ENCODE results near the gene SLC14A1. TPM values are rescaled to one million over a fixed set of nuclear protein-coding genes. Genes with fewer than 3 reads are reported as not detected.
"Not testable (repeated sequence)": the region's sequence is repeated elsewhere in the genome, so short reads cannot be mapped to it uniquely, and the experiment has no call there.

The SLC14A1 gene
- polyA plus RNA-seq, 6 donors from 2014 or later: 1.0 to 3.8 (median 1.9) TPM; not detected in 1

DNA sequence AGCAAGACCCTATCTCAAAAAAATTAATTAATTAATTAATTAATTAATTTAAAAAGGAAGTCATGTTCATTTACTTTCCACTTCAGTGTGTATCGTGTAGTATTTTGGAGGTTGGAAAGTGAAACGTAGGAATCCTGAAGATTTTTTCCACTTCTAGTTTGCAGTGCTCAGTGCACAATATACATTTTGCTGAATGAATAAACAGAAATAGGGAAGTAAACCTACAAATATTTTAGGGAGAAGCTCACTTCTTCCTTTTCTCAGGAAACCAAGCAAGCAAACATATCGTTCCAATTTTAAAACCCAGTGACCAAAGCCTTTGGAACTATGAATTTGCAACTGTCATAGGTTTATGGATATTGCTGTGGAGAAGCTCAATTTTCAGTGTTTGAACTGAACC is 27.8 kb downstream of the SLC14A1 start:
- no peak for DNase-seq
- peaks cover 0 to 14% (median 6%) of the 10 kb centered on the region in 3 donors for H3K4me1 Mint-ChIP-seq
- ATAC-seq (ENCODE audit: low read depth in 2 of 2): no peak
- peaks cover 0 to 2% (median 0%) of the 10 kb centered on the region in 7 donors for H3K9me3 Mint-ChIP-seq
- H3K4me3 Mint-ChIP-seq: no peak overlapping the region
- H3K27me3 Mint-ChIP-seq: peaks cover 22 to 27% (median 26%) of the 10 kb centered on the region in 3 donors
- no peaks in the 10 kb centered on the region for H3K36me3 Mint-ChIP-seq
- H3K27ac Mint-ChIP-seq: no peak overlapping the region

DNA sequence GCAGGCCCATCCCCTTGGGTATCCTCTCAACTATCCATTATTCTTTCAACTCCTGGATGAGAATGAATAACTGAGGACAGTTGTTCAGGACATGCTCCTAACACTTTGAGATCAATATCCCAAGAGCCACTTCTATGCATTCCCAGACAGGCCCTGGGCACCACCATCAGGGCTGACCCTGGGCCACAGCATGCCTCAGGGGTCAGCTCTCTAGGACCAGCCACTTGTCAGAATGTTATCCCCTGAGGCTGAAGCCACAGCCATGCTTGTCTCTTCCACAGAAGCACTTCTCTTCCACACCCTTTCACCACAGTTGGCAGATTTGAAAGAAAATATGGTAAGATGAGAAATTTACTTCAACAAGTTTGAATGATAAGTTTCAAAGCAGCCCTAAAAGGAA is 28.7 kb downstream of the SLC14A1 start:
- peaks cover 0 to 14% (median 6%) of the 10 kb centered on the region in 3 donors for H3K4me1 Mint-ChIP-seq
- H3K36me3 Mint-ChIP-seq: no peaks in the 10 kb centered on the region
- H3K27ac Mint-ChIP-seq: no peak overlapping the region
- DNase-seq (no peak), ATAC-seq (ENCODE audit: low read depth in 2 of 2) (no peak)
- no peak overlapping the region for H3K4me3 Mint-ChIP-seq
- H3K27me3 Mint-ChIP-seq: peaks cover 22 to 31% (median 29%) of the 10 kb centered on the region in 3 donors
- peaks cover 0 to 10% (median 0%) of the 10 kb centered on the region in 7 donors for H3K9me3 Mint-ChIP-seq

GRCh38 chr18:45753286-45753685 is 29.3 kb downstream of the SLC14A1 start:
- peaks cover 22 to 31% (median 29%) of the 10 kb centered on the region in 3 donors for H3K27me3 Mint-ChIP-seq
- peaks cover 0 to 10% (median 0%) of the 10 kb centered on the region in 7 donors for H3K9me3 Mint-ChIP-seq
- no peak for ATAC-seq (ENCODE audit: low read depth in 2 of 2)
- no peak for DNase-seq
- no peak overlapping the region for H3K27ac Mint-ChIP-seq
- no peak overlapping the region for H3K4me3 Mint-ChIP-seq
- H3K4me1 Mint-ChIP-seq: peaks cover 0 to 14% (median 6%) of the 10 kb centered on the region in 3 donors
- H3K36me3 Mint-ChIP-seq: no peaks in the 10 kb centered on the region

- Mint-ChIP-seq H3K36me3 (no peaks in the 10 kb centered on the region), H3K27me3 (peaks cover 36 to 47% (median 42%) of the 10 kb centered on the region in 3 donors), H3K9me3 (peaks cover 0 to 10% (median 0%) of the 10 kb centered on the region in 7 donors), H3K4me1 (peaks cover 0 to 3% (median 0%) of the 10 kb centered on the region in 3 donors), H3K4me3 (no peak overlapping the region), H3K27ac (peak overlapping the region in 1 of 6 donors; percentile 91)
- no peak for ATAC-seq (ENCODE audit: low read depth in 2 of 2)
- no peak for DNase-seq
Observed at GRCh38 chr18:45755934-45756333, 32.0 kb downstream of the SLC14A1 start.

- Mint-ChIP-seq H3K27me3 (peaks cover 36 to 48% (median 42%) of the 10 kb centered on the region in 3 donors), H3K9me3 (peaks cover 0 to 10% (median 0%) of the 10 kb centered on the region in 7 donors), H3K4me1 (peaks cover 0 to 4% (median 3%) of the 10 kb centered on the region in 3 donors), H3K36me3 (no peaks in the 10 kb centered on the region), H3K27ac (no peak overlapping the region), H3K4me3 (no peak overlapping the region)
- no peak for DNase-seq
- no peak for ATAC-seq (ENCODE audit: low read depth in 2 of 2)
Observed at GRCh38 chr18:45757005-45757404, 33.0 kb downstream of the SLC14A1 start.

GRCh38 chr18:45757644-45758043 is 33.7 kb downstream of the SLC14A1 start:
- H3K27ac Mint-ChIP-seq; DNase-seq; H3K4me3 Mint-ChIP-seq; H3K9me3 Mint-ChIP-seq; H3K36me3 Mint-ChIP-seq; H3K4me1 Mint-ChIP-seq; ATAC-seq (ENCODE audit: low read depth in 2 of 2): not testable (repeated sequence)
- H3K27me3 Mint-ChIP-seq: peaks cover 36 to 45% (median 42%) of the 10 kb centered on the region in 3 donors

DNA sequence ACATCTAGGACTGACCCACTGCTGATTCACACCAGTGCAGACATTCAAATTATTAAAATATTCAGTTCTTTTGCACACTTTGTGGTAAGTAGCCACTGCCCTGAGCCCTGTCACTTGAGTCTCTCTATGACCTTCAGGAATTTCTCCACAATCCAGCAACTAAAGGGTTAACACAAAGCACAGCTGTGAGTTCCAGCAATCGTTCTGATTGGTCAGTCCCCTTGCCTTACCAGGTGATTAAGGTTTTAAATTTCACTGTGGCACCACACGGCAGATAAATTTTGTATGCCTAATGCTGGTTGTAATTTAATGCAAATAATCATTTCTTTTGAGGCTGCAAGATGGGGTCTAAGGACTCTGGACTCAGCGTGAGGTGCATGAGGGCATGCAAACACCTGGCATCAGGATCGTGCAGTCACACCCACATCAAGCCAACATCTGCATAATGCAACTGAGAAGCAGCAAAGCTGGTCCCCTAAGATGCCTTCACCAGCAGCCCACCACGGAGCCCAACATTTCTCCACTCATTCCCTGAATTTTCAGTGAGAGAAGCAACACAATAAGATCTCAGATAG is 36.6 kb downstream of the SLC14A1 start:
- peaks cover 18 to 22% (median 21%) of the 10 kb centered on the region in 3 donors for H3K27me3 Mint-ChIP-seq
- peaks cover 0 to 4% (median 3%) of the 10 kb centered on the region in 3 donors for H3K4me1 Mint-ChIP-seq
- H3K9me3 Mint-ChIP-seq: peaks cover 0 to 10% (median 0%) of the 10 kb centered on the region in 7 donors
- H3K27ac Mint-ChIP-seq: peak overlapping the region in 1 of 6 donors; percentile 59
- no peak for DNase-seq
- H3K36me3 Mint-ChIP-seq: no peaks in the 10 kb centered on the region
- ATAC-seq (ENCODE audit: low read depth in 2 of 2): no peak
- H3K4me3 Mint-ChIP-seq: no peak overlapping the region

GRCh38 chr18:45761512-45762114 is 37.6 kb downstream of the SLC14A1 start:
- Mint-ChIP-seq H3K36me3 (no peaks in the 10 kb centered on the region), H3K4me1 (peaks cover 0 to 4% (median 3%) of the 10 kb centered on the region in 3 donors), H3K27me3 (peaks cover 15 to 22% (median 20%) of the 10 kb centered on the region in 3 donors), H3K27ac (peak overlapping the region in 1 of 6 donors; percentile 40), H3K9me3 (peaks cover 0 to 9% (median 0%) of the 10 kb centered on the region in 7 donors), H3K4me3 (no peak overlapping the region)
- DNase-seq (no peak), ATAC-seq (ENCODE audit: low read depth in 2 of 2) (no peak)

GRCh38 chr18:45764000-45764686 is 40.2 kb downstream of the SLC14A1 start:
- H3K27me3 Mint-ChIP-seq: peaks cover 13 to 22% (median 18%) of the 10 kb centered on the region in 3 donors
- no peak for DNase-seq
- H3K4me1 Mint-ChIP-seq: peaks cover 0 to 4% (median 3%) of the 10 kb centered on the region in 3 donors
- no peak overlapping the region for H3K27ac Mint-ChIP-seq
- no peaks in the 10 kb centered on the region for H3K36me3 Mint-ChIP-seq
- ATAC-seq (ENCODE audit: low read depth in 2 of 2): no peak
- H3K9me3 Mint-ChIP-seq: peaks cover 0 to 3% (median 0%) of the 10 kb centered on the region in 7 donors
- no peak overlapping the region for H3K4me3 Mint-ChIP-seq

GRCh38 chr18:45765796-45766195 is 41.8 kb downstream of the SLC14A1 start:
- no peak for ATAC-seq (ENCODE audit: low read depth in 2 of 2)
- no peak overlapping the region for H3K4me3 Mint-ChIP-seq
- H3K4me1 Mint-ChIP-seq: peaks cover 0 to 4% (median 0%) of the 10 kb centered on the region in 3 donors
- H3K9me3 Mint-ChIP-seq: peaks cover 0 to 7% (median 0%) of the 10 kb centered on the region in 7 donors
- peaks cover 0 to 14% of the 10 kb centered on the region in 2 donors for H3K36me3 Mint-ChIP-seq
- H3K27me3 Mint-ChIP-seq: peaks cover 19 to 23% (median 22%) of the 10 kb centered on the region in 3 donors
- no peak for DNase-seq
- H3K27ac Mint-ChIP-seq: no peak overlapping the region

DNA sequence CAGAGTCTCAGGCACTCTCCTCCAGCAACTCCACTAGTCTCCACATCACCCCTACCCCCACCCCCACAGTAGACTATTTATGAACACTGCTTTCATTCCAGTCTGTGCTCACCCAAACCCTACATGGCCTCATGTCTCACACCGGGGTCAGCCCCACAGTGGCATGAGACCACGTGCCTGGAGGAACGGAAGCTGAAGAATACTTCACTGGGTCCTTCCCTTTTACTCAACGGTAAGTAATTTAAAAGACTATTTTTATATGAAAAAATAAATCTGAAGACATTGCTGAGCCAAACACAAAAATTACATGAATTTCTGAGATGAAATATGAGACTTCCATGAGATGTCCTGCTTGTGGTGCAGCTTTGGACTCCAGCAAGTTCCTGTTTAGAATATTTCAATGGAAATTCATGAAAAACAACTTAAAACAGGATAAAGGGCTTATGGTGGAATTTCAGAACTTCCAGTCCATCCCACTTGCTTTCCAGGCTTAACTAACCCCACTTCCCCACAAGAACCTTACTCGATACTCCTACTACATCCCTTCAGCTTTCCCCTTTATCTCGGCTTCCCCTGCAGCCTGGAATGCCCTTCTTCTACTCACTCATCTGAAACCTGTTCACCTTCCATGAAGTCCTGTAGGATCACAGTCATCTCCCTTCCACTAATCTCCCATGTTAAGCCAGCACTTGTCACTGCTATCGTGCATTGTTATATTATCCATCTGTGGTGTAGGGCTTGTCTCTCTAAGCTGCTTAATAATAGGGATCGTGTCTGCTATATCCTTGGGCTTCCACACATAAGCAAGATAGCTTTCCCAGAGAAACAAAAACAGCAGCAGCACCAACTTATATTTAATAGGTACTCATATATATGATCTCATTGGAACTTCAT is 47.9 kb downstream of the SLC14A1 start:
- peaks cover 23 to 60% (median 45%) of the 10 kb centered on the region in 3 donors for H3K27me3 Mint-ChIP-seq
- no peak for DNase-seq
- H3K4me3 Mint-ChIP-seq: no peak overlapping the region

GRCh38 chr18:45774065-45774521 is 50.1 kb downstream of the SLC14A1 start:
- Mint-ChIP-seq H3K4me3 (peak overlapping the region in 4 of 8 donors; percentile 42 to 92 (median 88)), H3K27me3 (peaks cover 40 to 75% (median 59%) of the 10 kb centered on the region in 3 donors), H3K4me1 (peaks cover 16 to 27% (median 18%) of the 10 kb centered on the region in 3 donors), H3K27ac (peak overlapping the region in 2 of 6 donors; percentile 53 to 84), H3K36me3 (peaks cover 0 to 14% of the 10 kb centered on the region in 2 donors), H3K9me3 (peaks cover 0 to 7% (median 0%) of the 10 kb centered on the region in 7 donors)
- no peak for DNase-seq
- peak in 1 of 2 donors; percentile 24 for ATAC-seq (ENCODE audit: low read depth in 2 of 2)

More for the DNA sequence above, 47.9 kb downstream of the SLC14A1 start:
- no peak overlapping the region for H3K27ac Mint-ChIP-seq
- peaks cover 16 to 27% (median 18%) of the 10 kb centered on the region in 3 donors for H3K4me1 Mint-ChIP-seq
- H3K36me3 Mint-ChIP-seq: peaks cover 0 to 14% of the 10 kb centered on the region in 2 donors
- H3K9me3 Mint-ChIP-seq: peaks cover 0 to 7% (median 0%) of the 10 kb centered on the region in 7 donors
- ATAC-seq (ENCODE audit: low read depth in 2 of 2): no peak
